Measurements from ENCODE around the gene NTSR2. TPM values are rescaled to one million over a fixed set of nuclear protein-coding genes. Genes with fewer than 3 reads are reported as not detected.

The NTSR2 gene
- total RNA-seq, 1 experiment from 2014 or later: not detected

GRCh38 chr2:11683476-11683875 lies 13.5 kb upstream of the NTSR2 start:
- CTCF ChIA-PET: interaction anchor here (1.1 kb wide), 1 partner anchor 9 kb away, joined by 4 read pairs; no protein-coding TSS in a partner anchor
- intact Hi-C loops (cut with micrococcal nuclease; ENCODE audit: unreplicated experiment): loop anchor here (5.0 kb wide), 1 partner anchor 96 kb away; no protein-coding TSS in a partner anchor
- H3K4me3 Mint-ChIP-seq (ENCODE audit: low read depth, unreplicated experiment): no peak overlapping the region
- peaks cover 58% of the 10 kb centered on the region for H3K27me3 Mint-ChIP-seq (ENCODE audit: unreplicated experiment)
- no peak for DNase-seq
- H3K36me3 Mint-ChIP-seq (ENCODE audit: insufficient read depth, unreplicated experiment): peaks cover 3% of the 10 kb centered on the region
- H3K27ac Mint-ChIP-seq (ENCODE audit: unreplicated experiment): no peak overlapping the region
- no peaks in the 10 kb centered on the region for H3K9me3 Mint-ChIP-seq (ENCODE audit: low read depth, unreplicated experiment)
- H3K4me1 Mint-ChIP-seq (ENCODE audit: low read depth, unreplicated experiment): peaks cover 25% of the 10 kb centered on the region
- TF ChIP-seq, protein P1, sequence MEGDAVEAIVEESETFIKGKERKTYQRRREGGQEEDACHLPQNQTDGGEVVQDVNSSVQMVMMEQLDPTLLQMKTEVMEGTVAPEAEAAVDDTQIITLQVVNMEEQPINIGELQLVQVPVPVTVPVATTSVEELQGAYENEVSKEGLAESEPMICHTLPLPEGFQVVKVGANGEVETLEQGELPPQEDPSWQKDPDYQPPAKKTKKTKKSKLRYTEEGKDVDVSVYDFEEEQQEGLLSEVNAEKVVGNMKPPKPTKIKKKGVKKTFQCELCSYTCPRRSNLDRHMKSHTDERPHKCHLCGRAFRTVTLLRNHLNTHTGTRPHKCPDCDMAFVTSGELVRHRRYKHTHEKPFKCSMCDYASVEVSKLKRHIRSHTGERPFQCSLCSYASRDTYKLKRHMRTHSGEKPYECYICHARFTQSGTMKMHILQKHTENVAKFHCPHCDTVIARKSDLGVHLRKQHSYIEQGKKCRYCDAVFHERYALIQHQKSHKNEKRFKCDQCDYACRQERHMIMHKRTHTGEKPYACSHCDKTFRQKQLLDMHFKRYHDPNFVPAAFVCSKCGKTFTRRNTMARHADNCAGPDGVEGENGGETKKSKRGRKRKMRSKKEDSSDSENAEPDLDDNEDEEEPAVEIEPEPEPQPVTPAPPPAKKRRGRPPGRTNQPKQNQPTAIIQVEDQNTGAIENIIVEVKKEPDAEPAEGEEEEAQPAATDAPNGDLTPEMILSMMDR (IDR thresholded peaks at IDR 0.05; ENCODE audit: unreplicated experiment): no peak
- no TSS peak for BruUV-seq (replicated peaks)

DNA sequence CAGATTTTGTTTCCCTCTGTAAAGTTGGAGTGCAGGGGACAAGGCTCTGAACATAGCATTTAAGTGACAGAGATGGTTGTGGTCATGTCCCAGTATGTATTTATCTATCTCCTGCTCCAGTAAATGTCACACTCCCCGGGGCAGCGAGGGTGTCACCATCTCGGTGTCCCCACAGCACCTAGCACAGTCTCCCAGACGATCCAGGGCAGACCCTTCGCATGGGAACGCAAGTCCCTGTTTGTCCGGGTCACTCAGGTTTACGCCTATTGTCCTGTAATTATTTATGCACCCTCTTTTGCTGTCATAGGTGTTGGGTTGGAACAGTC lies 12.6 kb upstream of the NTSR2 start:
- intact Hi-C loops (cut with micrococcal nuclease; ENCODE audit: unreplicated experiment): loop anchor here (1.0 to 5.0 kb wide), 2 partner anchors 95 to 204 kb away; no protein-coding TSS in a partner anchor
- no peak overlapping the region for H3K27ac Mint-ChIP-seq (ENCODE audit: unreplicated experiment)
- CTCF ChIA-PET: no interaction called here

GRCh38 chr2:11681722-11682589 lies 12.0 kb upstream of the NTSR2 start:
- no TSS peak for BruUV-seq (replicated peaks)
- TF ChIP-seq, protein P1 (IDR thresholded peaks at IDR 0.05; ENCODE audit: unreplicated experiment): peak; percentile 92
- peak; percentile 72 for DNase-seq
- Mint-ChIP-seq H3K27me3 (ENCODE audit: unreplicated experiment) (peaks cover 64% of the 10 kb centered on the region), H3K36me3 (ENCODE audit: insufficient read depth, unreplicated experiment) (no peaks in the 10 kb centered on the region), H3K27ac (ENCODE audit: unreplicated experiment) (no peak overlapping the region), H3K4me3 (ENCODE audit: low read depth, unreplicated experiment) (no peak overlapping the region), H3K4me1 (ENCODE audit: low read depth, unreplicated experiment) (peaks cover 17% of the 10 kb centered on the region), H3K9me3 (ENCODE audit: low read depth, unreplicated experiment) (no peaks in the 10 kb centered on the region)
- CTCF ChIA-PET: interaction anchor here (1.1 kb wide), 1 partner anchor 98 kb away, joined by 3 read pairs; no protein-coding TSS in a partner anchor
- intact Hi-C loops (cut with micrococcal nuclease; ENCODE audit: unreplicated experiment): loop anchor here (1.0 to 5.0 kb wide), 2 partner anchors 95 to 204 kb away; no protein-coding TSS in a partner anchor

More for the DNA sequence above, 12.6 kb upstream of the NTSR2 start:
- no peak for DNase-seq
- BruUV-seq (replicated peaks): no TSS peak
- peaks cover 64% of the 10 kb centered on the region for H3K27me3 Mint-ChIP-seq (ENCODE audit: unreplicated experiment)
- H3K4me3 Mint-ChIP-seq (ENCODE audit: low read depth, unreplicated experiment): no peak overlapping the region
- peaks cover 17% of the 10 kb centered on the region for H3K4me1 Mint-ChIP-seq (ENCODE audit: low read depth, unreplicated experiment)
- H3K9me3 Mint-ChIP-seq (ENCODE audit: low read depth, unreplicated experiment): no peaks in the 10 kb centered on the region
- TF ChIP-seq, protein P1 (IDR thresholded peaks at IDR 0.05; ENCODE audit: unreplicated experiment): no peak
- H3K36me3 Mint-ChIP-seq (ENCODE audit: insufficient read depth, unreplicated experiment): no peaks in the 10 kb centered on the region

GRCh38 chr2:11680901-11681721 lies 11.1 kb upstream of the NTSR2 start:
- TF ChIP-seq, protein P1 (IDR thresholded peaks at IDR 0.05; ENCODE audit: unreplicated experiment): no peak
- Mint-ChIP-seq H3K4me3 (ENCODE audit: low read depth, unreplicated experiment) (no peak overlapping the region), H3K27ac (ENCODE audit: unreplicated experiment) (no peak overlapping the region), H3K9me3 (ENCODE audit: low read depth, unreplicated experiment) (no peaks in the 10 kb centered on the region), H3K27me3 (ENCODE audit: unreplicated experiment) (peaks cover 64% of the 10 kb centered on the region), H3K4me1 (ENCODE audit: low read depth, unreplicated experiment) (peaks cover 23% of the 10 kb centered on the region), H3K36me3 (ENCODE audit: insufficient read depth, unreplicated experiment) (no peaks in the 10 kb centered on the region)
- no peak for DNase-seq
- intact Hi-C loops (cut with micrococcal nuclease; ENCODE audit: unreplicated experiment): loop anchor here (5.0 kb wide), 1 partner anchor 94 kb away; no protein-coding TSS in a partner anchor
- CTCF ChIA-PET: interaction anchor here (1.1 to 1.6 kb wide), 4 partner anchors 24 to 182 kb away, joined by 3 to 4 read pairs (median 3); no protein-coding TSS in a partner anchor
- no TSS peak for BruUV-seq (replicated peaks)
